Measurements from ENCODE around the gene RFXANK. TPM values are rescaled to one million over a fixed set of nuclear protein-coding genes. Genes with fewer than 3 reads are reported as not detected.

RFXANK gene
- total RNA-seq, 2 experiments from 2014 or later = 110 to 121 TPM

- Mint-ChIP-seq H3K27ac (peak within 1 kb of the TSS; percentile 90), H3K9me3 (ENCODE audit: low read depth) (no peaks in the 10 kb centered on the region), H3K4me3 (peak within 1 kb of the TSS; percentile 93), H3K27me3 (no peaks in the 10 kb centered on the region), H3K4me1 (peaks cover 39% of the 10 kb centered on the region), H3K36me3 (peaks cover 18% of the 10 kb centered on the region)
- CTCF ChIA-PET = interaction anchor here (0.8 to 3.1 kb wide), 6 partner anchors 11 to 164 kb away, joined by 3 to 29 read pairs (median 8); partner anchors contain the start of genes BORCS8 and RFXANK
- ATAC-seq (peak; percentile 95), DNase-seq (peak; percentile 95)
These were observed 11.2 kb downstream of the RFXANK start, which contains the start of gene NR2C2AP for GRCh38 chr19:19203012-19203856. NR2C2AP (minus strand) TSS chr19:19203414; CDS start chr19:19203060, 354 bp downstream.

- peak overlapping the region; percentile 46 for H3K4me3 Mint-ChIP-seq
- CTCF ChIA-PET = interaction anchor here (0.6 to 2.4 kb wide), 3 partner anchors 12 to 37 kb away, joined by 3 to 13 read pairs (median 3); partner anchors contain the start of genes BORCS8 and RFXANK
- H3K9me3 Mint-ChIP-seq (ENCODE audit: low read depth) = no peaks in the 10 kb centered on the region
- no peak for ATAC-seq
- no peak for DNase-seq
- peak overlapping the region; percentile 40 for H3K27ac Mint-ChIP-seq
- H3K36me3 Mint-ChIP-seq = peaks cover 12% of the 10 kb centered on the region
- peaks cover 39% of the 10 kb centered on the region for H3K4me1 Mint-ChIP-seq
- H3K27me3 Mint-ChIP-seq = no peaks in the 10 kb centered on the region
These were observed 12.1 kb downstream of the RFXANK start for GRCh38 chr19:19204181-19204580.

GRCh38 chr19:19205416-19206410 is 13.7 kb downstream of the RFXANK start:
- ATAC-seq (no peak), DNase-seq (no peak)
- peaks cover 6% of the 10 kb centered on the region for H3K36me3 Mint-ChIP-seq
- CTCF ChIA-PET = interaction anchor here (0.6 kb wide), 1 partner anchor 22 kb away, joined by 3 read pairs; no protein-coding TSS in a partner anchor
- H3K4me1 Mint-ChIP-seq = peaks cover 39% of the 10 kb centered on the region
- H3K27me3 Mint-ChIP-seq = peaks cover 3% of the 10 kb centered on the region
- H3K9me3 Mint-ChIP-seq (ENCODE audit: low read depth) = no peaks in the 10 kb centered on the region
- no peak overlapping the region for H3K4me3 Mint-ChIP-seq
- H3K27ac Mint-ChIP-seq = no peak overlapping the region

GRCh38 chr19:19206938-19207337 is 14.9 kb downstream of the RFXANK start:
- H3K27me3 Mint-ChIP-seq = peaks cover 10% of the 10 kb centered on the region
- no peak for ATAC-seq
- DNase-seq = no peak
- H3K9me3 Mint-ChIP-seq (ENCODE audit: low read depth) = no peaks in the 10 kb centered on the region
- no peak overlapping the region for H3K4me3 Mint-ChIP-seq
- H3K27ac Mint-ChIP-seq = peak overlapping the region; percentile 50
- CTCF ChIA-PET = no interaction called here
- H3K4me1 Mint-ChIP-seq = peaks cover 35% of the 10 kb centered on the region
- H3K36me3 Mint-ChIP-seq = peaks cover 3% of the 10 kb centered on the region

- no peak overlapping the region for H3K4me3 Mint-ChIP-seq
- peaks cover 19% of the 10 kb centered on the region for H3K27me3 Mint-ChIP-seq
- H3K36me3 Mint-ChIP-seq = no peaks in the 10 kb centered on the region
- ATAC-seq (no peak), DNase-seq (no peak)
- peaks cover 26% of the 10 kb centered on the region for H3K4me1 Mint-ChIP-seq
- CTCF ChIA-PET = interaction anchor here (0.9 kb wide), 1 partner anchor 153 kb away, joined by 3 read pairs; no protein-coding TSS in a partner anchor
- peak overlapping the region; percentile 50 for H3K27ac Mint-ChIP-seq
- H3K9me3 Mint-ChIP-seq (ENCODE audit: low read depth) = no peaks in the 10 kb centered on the region
These were observed 15.8 kb downstream of the RFXANK start for GRCh38 chr19:19207637-19208572.

GRCh38 chr19:19209372-19209771 is 17.3 kb downstream of the RFXANK start:
- DNase-seq (no peak), ATAC-seq (no peak)
- no peaks in the 10 kb centered on the region for H3K36me3 Mint-ChIP-seq
- no peak overlapping the region for H3K27ac Mint-ChIP-seq
- H3K4me3 Mint-ChIP-seq = no peak overlapping the region
- CTCF ChIA-PET = interaction anchor here (0.6 to 0.7 kb wide), 2 partner anchors 33 to 883 kb away, joined by 3 to 4 read pairs; no protein-coding TSS in a partner anchor
- no peaks in the 10 kb centered on the region for H3K9me3 Mint-ChIP-seq (ENCODE audit: low read depth)
- H3K4me1 Mint-ChIP-seq = peaks cover 20% of the 10 kb centered on the region
- peaks cover 33% of the 10 kb centered on the region for H3K27me3 Mint-ChIP-seq

GRCh38 chr19:19211499-19212420 is 19.7 kb downstream of the RFXANK start, which contains the start of gene NCAN:
NCAN (plus strand) TSS chr19:19211958; CDS start chr19:19216954, 4,996 bp downstream.
- no peak within 1 kb of the TSS for H3K27ac Mint-ChIP-seq
- H3K36me3 Mint-ChIP-seq = no peaks in the 10 kb centered on the region
- peaks cover 12% of the 10 kb centered on the region for H3K4me1 Mint-ChIP-seq
- no peak for DNase-seq
- CTCF ChIA-PET = no interaction called here
- no peak for ATAC-seq
- H3K4me3 Mint-ChIP-seq = no peak within 1 kb of the TSS
- no peaks in the 10 kb centered on the region for H3K9me3 Mint-ChIP-seq (ENCODE audit: low read depth)
- H3K27me3 Mint-ChIP-seq = peaks cover 44% of the 10 kb centered on the region

- DNase-seq (no peak), ATAC-seq (no peak)
- no peak overlapping the region for H3K4me3 Mint-ChIP-seq
- H3K36me3 Mint-ChIP-seq = no peaks in the 10 kb centered on the region
- no peaks in the 10 kb centered on the region for H3K9me3 Mint-ChIP-seq (ENCODE audit: low read depth)
- no peak overlapping the region for H3K27ac Mint-ChIP-seq
- H3K27me3 Mint-ChIP-seq = peaks cover 48% of the 10 kb centered on the region
- H3K4me1 Mint-ChIP-seq = peaks cover under 1% of the 10 kb centered on the region
- CTCF ChIA-PET = no interaction called here
These were observed 20.9 kb downstream of the RFXANK start for GRCh38 chr19:19212916-19213315.

- ATAC-seq (no peak), DNase-seq (no peak)
- no peak overlapping the region for H3K27ac Mint-ChIP-seq
- no peak overlapping the region for H3K4me3 Mint-ChIP-seq
- no peaks in the 10 kb centered on the region for H3K4me1 Mint-ChIP-seq
- peaks cover 48% of the 10 kb centered on the region for H3K27me3 Mint-ChIP-seq
- no peaks in the 10 kb centered on the region for H3K36me3 Mint-ChIP-seq
- no peaks in the 10 kb centered on the region for H3K9me3 Mint-ChIP-seq (ENCODE audit: low read depth)
- CTCF ChIA-PET = interaction anchor here (0.8 kb wide), 1 partner anchor 39 kb away, joined by 3 read pairs; no protein-coding TSS in a partner anchor
These were observed 21.5 kb downstream of the RFXANK start for GRCh38 chr19:19213426-19214158.

GRCh38 chr19:19214159-19214490 is 22.1 kb downstream of the RFXANK start:
- Mint-ChIP-seq H3K27ac (no peak overlapping the region), H3K4me3 (no peak overlapping the region), H3K27me3 (peaks cover 48% of the 10 kb centered on the region), H3K9me3 (ENCODE audit: low read depth) (no peaks in the 10 kb centered on the region), H3K36me3 (no peaks in the 10 kb centered on the region), H3K4me1 (no peaks in the 10 kb centered on the region)
- DNase-seq (no peak), ATAC-seq (no peak)
- CTCF ChIA-PET = interaction anchor here (0.8 kb wide), 1 partner anchor 39 kb away, joined by 3 read pairs; no protein-coding TSS in a partner anchor

GRCh38 chr19:19214892-19215291 is 22.8 kb downstream of the RFXANK start:
- Mint-ChIP-seq H3K36me3 (no peaks in the 10 kb centered on the region), H3K27me3 (peaks cover 48% of the 10 kb centered on the region), H3K4me1 (no peaks in the 10 kb centered on the region), H3K27ac (no peak overlapping the region), H3K9me3 (ENCODE audit: low read depth) (no peaks in the 10 kb centered on the region), H3K4me3 (no peak overlapping the region)
- ATAC-seq = peak; percentile 51
- DNase-seq = peak; percentile 64
- CTCF ChIA-PET = interaction anchor here (0.6 to 1.5 kb wide), 2 partner anchors 12 to 69 kb away, joined by 3 read pairs; no protein-coding TSS in a partner anchor

All from activated CD8-positive, alpha-beta memory T cell treated with anti-CD3 and anti-CD28 coated beads, Interleukin-2, amount 10 ng/mL, durations not matched to agents 7 days and 5 days (primary cell).